RKO (cell line): ENCODE results near the gene CRYZ.

Experiments
- DNase-seq: peaks from one replicate; pipeline ENCODE4 v3.0.0-alpha.2; 2016; ENCODE audit warnings: low spot score

The CRYZ gene

GRCh38 chr1:74731399-74732052 lies 1.3 kb downstream of the CRYZ start:
- DNase-seq = peak; percentile 74

GRCh38 chr1:74729741-74730478 lies 2.9 kb downstream of the CRYZ start:
- DNase-seq = peak; percentile 53

- no peak for DNase-seq
Observed at GRCh38 chr1:74728736-74729135, 4.1 kb downstream of the CRYZ start.

DNA sequence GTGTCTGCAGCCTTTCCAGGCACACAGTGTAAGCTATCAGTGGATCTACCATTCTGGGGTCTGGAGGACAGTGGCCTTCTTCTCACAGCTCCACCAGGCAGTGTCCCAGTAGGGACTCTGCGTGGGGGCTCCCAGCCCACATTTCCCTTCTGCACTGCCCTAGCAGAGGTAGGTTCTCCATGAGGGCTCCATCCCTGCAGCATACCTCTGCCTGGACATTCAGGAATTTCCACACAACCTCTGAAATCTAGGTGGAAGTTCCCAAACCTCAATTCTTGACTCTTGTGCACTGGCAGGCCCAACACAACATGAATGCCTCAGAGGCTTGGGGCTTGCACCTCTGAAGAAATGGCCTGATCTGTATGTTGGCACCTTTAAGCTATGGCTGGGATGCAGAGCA lies 6.8 kb downstream of the CRYZ start:
- no peak for DNase-seq

- no peak for DNase-seq
Observed at GRCh38 chr1:74717626-74718025, 15.2 kb downstream of the CRYZ start.

- DNase-seq = no peak
Observed at GRCh38 chr1:74716822-74717221, 16.0 kb downstream of the CRYZ start.

- no peak for DNase-seq
Observed at GRCh38 chr1:74715806-74716205, 17.0 kb downstream of the CRYZ start.

GRCh38 chr1:74715236-74715502 lies 17.7 kb downstream of the CRYZ start:
- no peak for DNase-seq

DNA sequence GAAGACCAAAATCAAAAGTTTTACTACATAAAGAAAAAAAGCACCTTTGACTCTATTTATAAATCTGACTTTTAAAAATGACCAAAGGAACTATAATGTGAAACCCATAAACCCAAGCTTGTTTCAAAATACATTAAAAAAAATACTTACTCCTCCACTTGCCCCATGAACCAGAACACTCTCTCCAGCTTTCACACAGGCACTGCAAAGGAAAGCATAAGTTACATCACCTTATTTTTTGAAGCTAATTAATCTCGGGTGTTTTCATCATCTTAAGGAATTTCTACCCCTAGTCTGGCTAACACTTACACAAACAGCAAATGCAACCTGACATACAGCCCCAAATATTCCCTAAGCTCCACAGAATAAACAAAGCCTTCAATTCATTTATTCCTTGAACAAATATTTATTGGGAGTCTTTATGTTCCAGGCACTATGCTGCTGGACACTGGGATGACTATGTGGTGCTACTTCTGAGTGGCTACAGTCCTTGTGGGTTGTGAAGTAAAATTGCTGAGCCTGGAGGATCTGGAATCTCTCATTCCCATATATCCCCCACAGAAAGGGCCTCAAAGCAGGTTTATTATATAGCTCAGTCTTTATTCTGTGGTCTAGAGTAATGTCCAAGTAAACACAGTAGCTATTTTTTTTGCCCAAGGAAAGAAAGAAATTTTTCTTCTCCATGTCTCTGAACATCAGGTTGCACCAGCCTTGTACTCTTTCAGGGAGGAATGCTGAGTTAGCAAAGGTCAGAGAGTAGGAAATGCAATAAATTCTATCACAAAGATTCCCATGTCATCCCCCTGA lies 18.2 kb downstream of the CRYZ start:
- no peak for DNase-seq

GRCh38 chr1:74713849-74714248 lies 19.0 kb downstream of the CRYZ start:
- no peak for DNase-seq

- no peak for DNase-seq
Observed at GRCh38 chr1:74712881-74713280, 20.0 kb downstream of the CRYZ start.

DNA sequence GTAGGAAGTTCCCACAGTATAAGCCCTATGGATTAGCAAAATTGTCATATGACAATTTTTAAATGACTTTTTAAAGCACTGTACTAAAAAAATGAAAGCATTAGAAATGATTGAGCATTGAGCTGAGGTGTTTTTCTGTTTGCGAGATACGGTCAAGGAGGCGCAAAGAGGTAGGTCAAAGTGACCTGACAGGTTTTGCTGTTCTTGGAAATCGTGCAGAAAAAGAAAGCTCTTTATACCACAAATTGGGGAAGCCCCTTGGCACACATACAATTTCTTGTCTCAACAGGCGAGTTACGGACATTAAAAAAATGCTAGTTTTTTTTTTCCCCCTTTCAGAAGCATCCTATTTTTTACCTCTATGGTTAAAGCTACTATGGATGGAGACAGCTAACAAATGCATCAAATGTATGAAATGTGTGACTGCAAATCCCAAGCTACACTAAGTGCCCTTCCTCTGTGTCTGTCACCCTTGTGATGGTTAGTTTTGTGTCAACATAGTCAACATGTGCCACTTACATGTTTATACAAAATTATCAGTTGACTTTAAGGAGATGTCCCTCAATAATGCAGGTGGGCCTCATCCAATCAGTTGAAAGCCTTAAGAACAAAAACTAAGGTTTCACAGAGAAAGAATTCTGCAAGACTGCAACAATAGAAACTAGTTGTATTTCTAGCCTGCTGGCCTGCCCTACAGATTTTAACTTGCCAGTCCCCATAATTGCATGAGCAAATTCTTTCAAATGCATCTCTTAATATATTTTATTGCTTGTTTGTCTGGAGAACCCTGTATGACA lies 29.3 kb downstream of the CRYZ start:
- no peak for DNase-seq

- no peak for DNase-seq
Observed at GRCh38 chr1:74699331-74699730, 33.5 kb downstream of the CRYZ start.

- DNase-seq = no peak
Observed at GRCh38 chr1:74697832-74698231, 35.0 kb downstream of the CRYZ start.

DNA sequence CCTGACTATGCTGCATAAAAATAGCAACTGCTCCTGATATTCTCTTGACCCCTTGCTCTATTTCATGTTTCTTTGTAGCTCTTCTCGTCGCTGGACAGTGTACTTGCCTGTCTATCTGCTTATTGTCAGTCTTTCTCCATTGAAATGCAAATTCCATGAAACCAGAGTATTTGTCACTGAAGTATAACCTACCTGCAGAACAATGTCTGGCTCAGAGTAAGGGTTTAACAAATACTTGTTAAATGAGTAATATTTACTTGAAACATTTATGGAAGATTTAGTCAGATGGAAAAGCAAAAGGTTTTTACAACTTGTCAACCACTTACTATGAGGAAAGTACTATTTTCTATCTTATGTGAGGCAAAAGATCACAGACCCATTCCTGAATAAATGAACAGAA lies 39.4 kb downstream of the CRYZ start:
- DNase-seq = no peak

DNA sequence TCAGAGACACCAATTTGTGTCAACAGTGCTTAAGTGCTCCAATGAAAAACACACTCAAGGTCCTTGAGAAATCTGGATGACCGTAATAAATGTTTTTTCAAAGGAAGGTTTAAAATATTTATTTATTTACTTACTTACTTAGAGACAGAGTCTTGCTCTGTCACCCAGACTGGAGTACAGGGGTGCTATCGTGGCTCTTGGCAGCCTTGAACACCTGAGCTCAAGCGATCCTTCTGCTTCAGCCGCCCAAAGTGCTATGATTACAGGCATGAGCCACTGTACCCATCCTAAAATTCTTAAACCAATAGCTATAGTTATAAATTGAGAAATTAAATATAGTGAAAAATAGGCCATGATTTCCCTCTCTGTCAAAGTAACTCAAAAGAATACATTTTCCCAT lies 41.9 kb downstream of the CRYZ start:
- DNase-seq = no peak

GRCh38 chr1:74690364-74690696 lies 42.5 kb downstream of the CRYZ start:
- no peak for DNase-seq

- DNase-seq = peak; percentile 59
Observed at GRCh38 chr1:74689621-74690363, 43.1 kb downstream of the CRYZ start.

DNA sequence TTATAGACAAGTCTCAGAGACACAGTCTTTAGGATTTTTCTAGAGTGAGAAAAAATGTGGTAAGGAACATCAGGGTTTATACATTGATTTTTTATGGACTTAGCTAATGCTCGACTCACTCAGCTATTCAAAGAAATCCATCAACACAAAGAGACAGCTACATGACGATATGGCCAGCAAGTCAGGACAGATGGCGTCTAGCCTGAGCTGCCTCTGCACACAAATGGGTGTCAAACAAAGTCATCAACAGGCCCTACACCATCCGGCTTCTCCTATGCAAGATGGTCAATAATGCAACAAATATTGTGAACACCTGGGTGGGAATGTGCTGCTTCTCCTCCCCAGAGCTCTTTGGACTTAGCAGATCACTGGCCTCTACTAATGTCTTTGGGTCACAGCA lies 45.9 kb downstream of the CRYZ start:
- no peak for DNase-seq

GRCh38 chr1:74684301-74684700 lies 48.5 kb downstream of the CRYZ start:
- no peak for DNase-seq

GRCh38 chr1:74683656-74684055 lies 49.2 kb downstream of the CRYZ start:
- no peak for DNase-seq

DNA sequence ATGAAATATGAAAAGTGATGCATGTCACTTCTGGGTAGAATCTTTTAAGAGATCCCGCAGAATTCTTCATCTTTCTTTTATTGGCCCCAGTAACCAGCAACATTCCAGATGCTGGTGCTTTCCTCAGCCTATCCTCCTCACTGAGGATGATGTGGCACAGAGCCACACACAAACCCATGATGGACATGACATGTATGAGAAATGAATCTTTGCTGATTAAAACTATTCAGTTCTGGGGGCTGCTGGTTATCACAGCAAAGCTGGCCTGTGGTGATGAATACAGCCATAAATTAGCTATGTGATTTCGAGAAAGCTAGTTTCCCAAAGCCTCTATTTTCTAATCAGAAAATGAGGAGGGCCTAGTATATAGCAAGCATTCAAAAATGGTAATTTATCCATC lies 51.0 kb downstream of the CRYZ start:
- no peak for DNase-seq
